ENCODE measurements around the gene FGFR3.
A peak's percentile ranks its signal among the peaks of the same experiment; 100 is the strongest.

FGFR3 gene

GRCh38 chr4:1756893-1757779 lies 36.0 kb upstream of the FGFR3 start:
- no peak for DNase-seq

DNA sequence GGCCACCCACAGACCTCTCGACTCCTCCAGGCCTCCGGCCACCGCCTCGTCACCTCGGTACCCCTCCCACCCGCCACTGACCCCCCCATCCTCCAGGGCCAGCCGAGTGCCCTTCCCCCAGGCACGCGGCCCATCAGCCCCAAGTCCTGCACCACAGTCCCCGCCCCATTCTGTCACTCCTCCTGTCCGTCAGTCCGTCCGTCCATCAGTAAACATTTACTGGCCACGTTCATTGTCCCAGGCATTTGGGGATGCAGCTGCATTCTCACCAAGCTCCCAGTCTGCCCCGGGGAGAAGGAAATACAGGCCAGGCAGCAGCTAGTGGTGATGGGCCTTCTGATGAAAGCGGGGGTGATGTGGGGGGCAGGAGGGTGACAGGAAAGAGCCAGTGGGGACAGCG lies 35.3 kb upstream of the FGFR3 start:
- DNase-seq = no peak

DNA sequence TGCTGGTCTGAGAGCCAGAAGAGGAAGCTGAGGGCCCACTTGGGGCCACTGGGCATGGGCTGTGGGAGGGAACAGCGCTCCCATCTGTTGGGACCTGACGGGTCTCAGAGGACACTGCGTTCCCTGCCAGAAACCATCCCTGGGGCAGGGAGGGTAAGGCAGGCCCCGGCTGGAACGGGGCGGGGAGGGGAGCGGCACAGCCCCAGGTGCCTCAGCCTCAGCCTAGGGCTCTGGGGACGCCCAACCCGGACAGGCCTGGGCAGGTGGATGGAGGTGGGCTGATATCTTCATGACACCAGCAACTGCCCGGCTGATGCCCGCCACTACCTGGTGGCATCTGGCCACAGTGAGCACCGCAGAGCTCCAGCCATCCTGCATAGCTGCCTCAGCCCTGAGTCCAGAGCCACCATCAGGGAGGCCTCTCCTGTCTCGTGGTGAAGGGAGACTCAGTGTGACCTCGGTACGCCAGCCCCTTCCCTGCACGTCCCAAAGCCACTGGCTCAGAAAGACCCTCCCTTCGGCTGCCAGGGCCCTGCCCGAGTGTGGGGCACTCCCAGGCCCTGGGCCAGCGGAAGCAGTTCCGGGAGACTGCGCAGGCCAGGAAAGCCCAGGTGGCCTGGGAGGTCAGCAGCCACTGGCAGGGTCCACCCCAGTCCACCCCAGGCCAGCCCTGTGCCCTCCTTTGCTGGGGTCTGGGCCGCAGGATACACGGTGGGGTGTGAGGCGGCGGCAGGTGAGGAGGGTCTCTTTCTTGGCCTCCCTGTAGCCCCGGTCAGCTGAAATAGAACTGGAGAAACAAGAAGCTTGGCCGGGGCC lies 34.6 kb upstream of the FGFR3 start:
- DNase-seq = no peak

DNA sequence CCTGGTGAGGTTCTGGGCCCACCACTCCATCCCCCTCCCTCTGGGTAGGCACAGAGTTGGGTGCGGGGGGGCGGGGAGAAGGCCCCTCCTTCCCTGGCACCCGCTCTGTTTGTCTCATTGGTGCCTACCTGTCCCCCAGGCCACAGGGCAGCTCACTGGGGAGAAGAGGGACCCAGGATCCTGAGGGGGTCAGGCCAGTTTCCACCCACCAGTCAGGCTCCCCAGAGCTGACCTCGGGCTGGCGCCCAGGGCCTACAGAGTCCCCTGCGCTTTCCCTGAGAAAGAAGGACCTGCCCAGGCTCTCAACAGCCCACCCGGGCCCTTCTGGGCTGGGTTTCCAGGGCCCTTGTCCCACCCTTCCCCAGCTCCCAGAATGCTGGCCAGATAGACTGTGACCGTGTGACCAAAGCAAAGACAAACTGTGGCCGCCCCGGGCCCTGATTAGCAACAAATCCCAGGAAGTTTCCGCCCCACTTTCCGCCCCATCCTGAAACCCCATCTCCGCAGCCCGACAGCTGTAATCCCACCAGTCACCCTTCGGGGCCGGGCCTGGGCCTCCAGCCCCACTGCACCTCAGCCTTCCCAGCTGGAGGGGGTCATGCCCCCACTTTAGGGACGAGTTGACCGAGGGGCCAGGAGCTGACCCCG lies 33.8 kb upstream of the FGFR3 start:
- no peak for DNase-seq

DNA sequence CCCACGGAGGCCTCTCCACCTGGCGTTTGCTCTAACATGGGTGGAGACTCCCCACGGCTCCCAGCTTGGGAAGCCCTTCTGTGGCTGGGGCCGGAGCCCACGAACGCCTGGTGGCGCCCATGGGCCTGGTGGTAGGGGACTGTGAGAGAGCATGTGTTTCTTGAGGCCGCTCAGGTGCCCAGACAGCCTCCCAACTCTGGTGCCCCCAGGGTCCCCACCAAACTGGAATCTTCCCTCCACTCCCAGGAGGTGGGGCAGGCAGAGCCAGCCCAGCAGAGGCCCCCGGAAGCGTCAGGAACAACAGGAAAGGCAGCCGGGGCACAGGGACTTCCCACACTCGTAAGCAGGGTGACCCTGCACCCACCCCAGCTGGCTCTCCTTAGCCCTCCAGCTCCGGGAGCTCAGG lies 33.3 kb upstream of the FGFR3 start:
- DNase-seq = no peak

DNA sequence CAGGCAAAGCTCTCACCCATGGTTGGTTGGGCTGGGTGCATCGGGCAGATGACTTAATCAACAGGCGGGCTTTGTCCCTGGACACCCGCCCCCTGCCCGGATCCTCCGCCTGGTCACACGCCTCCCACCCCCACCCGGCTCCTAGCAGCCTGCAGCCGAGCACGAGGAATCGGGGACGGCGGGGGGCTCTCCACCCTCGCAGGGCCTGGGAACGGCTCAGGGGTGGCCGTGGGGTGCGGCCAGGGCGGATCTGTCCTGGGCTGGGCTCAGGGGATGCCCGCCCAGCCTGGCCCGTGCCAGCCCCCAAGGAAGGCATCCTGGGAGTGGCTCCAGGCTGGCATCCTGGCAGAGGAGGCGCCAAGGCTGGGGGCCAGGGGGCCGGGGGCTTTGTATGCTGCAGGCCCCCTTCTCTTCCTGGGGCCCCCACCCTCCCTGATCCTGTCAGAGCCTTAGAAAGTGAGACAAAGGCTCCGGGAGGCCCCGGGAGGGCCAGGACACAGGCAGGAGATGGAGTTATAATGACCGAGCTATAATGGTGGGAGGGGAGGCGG lies 32.5 kb upstream of the FGFR3 start:
- DNase-seq = no peak

GRCh38 chr4:1761130-1761689 lies 31.9 kb upstream of the FGFR3 start:
- no peak for DNase-seq

- no peak for DNase-seq
These were observed 30.7 kb upstream of the FGFR3 start for GRCh38 chr4:1762264-1763010.

GRCh38 chr4:1763070-1763549 lies 30.0 kb upstream of the FGFR3 start:
- no peak for DNase-seq

DNA sequence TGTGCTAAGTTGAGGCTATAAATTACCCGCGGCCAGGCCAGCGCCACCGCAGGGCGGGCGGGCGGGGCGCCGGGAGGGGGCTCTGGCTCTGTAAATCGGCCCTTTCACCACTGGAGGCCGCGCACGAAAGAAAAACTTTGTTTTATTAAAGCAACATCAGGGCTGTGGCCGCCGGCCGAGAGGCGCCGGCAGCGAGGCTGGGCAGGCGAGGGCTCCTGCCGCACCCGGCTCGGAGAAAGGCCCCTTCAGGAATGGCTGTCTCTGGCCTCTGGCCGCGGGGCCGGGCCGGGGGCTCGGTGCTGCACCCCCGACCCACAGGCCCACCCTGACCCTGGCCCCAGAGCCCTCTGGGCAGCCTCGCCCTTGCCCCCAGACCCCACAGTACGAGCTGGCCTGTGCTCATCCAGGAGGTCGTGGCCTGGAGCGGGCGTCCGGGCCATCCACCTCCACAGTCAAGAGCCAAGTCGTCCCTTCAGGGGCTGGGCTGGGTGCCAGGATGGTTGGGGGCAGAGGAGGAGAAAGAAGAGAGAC lies 29.5 kb upstream of the FGFR3 start:
- no peak for DNase-seq

GRCh38 chr4:1764670-1765069 lies 28.4 kb upstream of the FGFR3 start:
- no peak for DNase-seq

GRCh38 chr4:1765409-1766072 lies 27.6 kb upstream of the FGFR3 start:
- no peak for DNase-seq

- no peak for DNase-seq
These were observed 26.7 kb upstream of the FGFR3 start for GRCh38 chr4:1766106-1767060.

DNA sequence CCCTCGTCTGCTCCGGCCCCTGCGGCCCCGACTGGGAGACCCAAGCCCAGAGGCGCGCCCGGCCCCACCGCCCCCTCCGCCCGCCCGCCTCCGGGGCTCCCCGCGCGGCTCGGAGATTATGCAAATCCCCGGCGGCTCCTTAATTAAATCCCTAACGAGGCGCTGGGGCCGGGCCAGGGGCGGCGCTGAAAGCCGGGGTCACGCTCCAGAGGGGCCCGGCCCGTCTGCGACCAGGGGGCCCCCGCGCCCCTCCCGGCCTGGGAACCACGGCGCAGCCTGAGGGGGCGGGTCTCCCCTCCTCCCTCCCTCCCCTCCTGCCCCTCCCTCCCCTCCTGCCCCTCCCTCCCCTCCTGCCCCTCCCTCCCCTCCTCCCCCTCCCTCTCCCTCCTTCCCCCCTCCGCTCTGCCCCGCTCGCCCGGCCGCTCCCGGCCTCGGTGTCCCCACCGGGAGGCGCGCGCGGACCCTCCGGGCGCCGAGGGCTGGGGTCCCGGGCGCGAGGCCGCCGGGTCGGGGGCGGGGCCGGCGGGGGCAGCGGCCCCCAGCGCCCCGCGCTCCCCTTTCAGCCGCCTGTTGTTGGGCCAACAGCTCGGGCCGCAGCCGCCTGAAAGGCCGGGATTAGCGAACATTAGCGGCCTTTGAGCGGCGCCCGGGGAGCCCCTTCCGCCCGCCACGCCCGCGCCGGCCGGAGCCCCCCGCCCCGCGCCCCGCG lies 25.9 kb upstream of the FGFR3 start:
- no peak for DNase-seq

- DNase-seq = peak; percentile 54
These were observed 25.2 kb upstream of the FGFR3 start for GRCh38 chr4:1767770-1768366.

- no peak for DNase-seq
These were observed 24.6 kb upstream of the FGFR3 start for GRCh38 chr4:1768367-1769034.

- no peak for DNase-seq
These were observed 23.4 kb upstream of the FGFR3 start for GRCh38 chr4:1769692-1770091.

DNA sequence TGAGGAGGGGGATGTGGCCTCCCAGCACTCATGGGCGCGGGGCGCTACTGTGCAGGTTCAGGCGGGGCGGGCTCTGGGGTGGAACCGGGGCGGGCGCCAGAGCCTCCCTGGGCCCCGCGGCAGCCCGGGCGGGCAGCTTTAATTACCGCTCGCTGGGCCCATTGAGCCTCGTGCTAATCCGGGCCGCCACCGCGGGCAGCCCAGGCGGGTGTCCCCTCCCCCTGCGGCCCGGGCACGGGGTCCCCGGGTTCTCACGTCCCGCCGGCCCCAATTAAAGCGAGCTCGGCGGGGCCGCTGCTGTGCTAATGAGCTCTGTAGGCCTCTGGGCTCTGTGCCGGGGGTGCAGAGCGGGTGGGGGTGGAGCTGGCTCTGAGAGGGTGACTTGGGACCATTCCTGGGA lies 22.8 kb upstream of the FGFR3 start:
- DNase-seq = no peak

Data from stimulated activated CD8-positive, alpha-beta memory T cell treated with anti-CD3 and anti-CD28 coated beads, Interleukin-4, amount 100 ng/mL, for 48 hours (primary cell).